GM21367 (cell line): Measurements from ENCODE around the gene IQGAP1.

ENCODE experiments used
- ATAC-seq: cut with Tn5 transposase; IDR thresholded peaks from one replicate; pipeline ENCODE4 v1.9.1; 2021; ENCODE audit not compliant: unreplicated experiment

The IQGAP1 gene

GRCh38 chr15:90365414-90366055 is 22.5 kb upstream of the IQGAP1 start:
- no peak for ATAC-seq

- no peak for ATAC-seq
Observed at GRCh38 chr15:90367576-90367975, 20.5 kb upstream of the IQGAP1 start.

- no peak for ATAC-seq
Observed at GRCh38 chr15:90375071-90375470, 13.0 kb upstream of the IQGAP1 start.

- no peak for ATAC-seq
Observed at GRCh38 chr15:90376789-90377188, 11.3 kb upstream of the IQGAP1 start.

- ATAC-seq: no peak
Observed at GRCh38 chr15:90379263-90379662, 8.8 kb upstream of the IQGAP1 start.

GRCh38 chr15:90381515-90381914 is 6.5 kb upstream of the IQGAP1 start:
- no peak for ATAC-seq

- ATAC-seq: no peak
Observed at GRCh38 chr15:90382320-90382719, 5.7 kb upstream of the IQGAP1 start.

GRCh38 chr15:90386221-90386620 is 1.8 kb upstream of the IQGAP1 start:
- no peak for ATAC-seq

- peak; percentile 38 for ATAC-seq
Observed at GRCh38 chr15:90388462-90389380, 679 bp downstream of the IQGAP1 start.

- no peak for ATAC-seq
Observed at GRCh38 chr15:90389513-90389912, 1.5 kb downstream of the IQGAP1 start.

- ATAC-seq: no peak
Observed at GRCh38 chr15:90393040-90393439, 5.0 kb downstream of the IQGAP1 start.

GRCh38 chr15:90394074-90394473 is 6.0 kb downstream of the IQGAP1 start:
- no peak for ATAC-seq

- no peak for ATAC-seq
Observed at GRCh38 chr15:90394748-90395442, 6.9 kb downstream of the IQGAP1 start.

- ATAC-seq: no peak
Observed at GRCh38 chr15:90396321-90396720, 8.3 kb downstream of the IQGAP1 start.

GRCh38 chr15:90400005-90400758 is 12.1 kb downstream of the IQGAP1 start:
- peak; percentile 9 for ATAC-seq

- peak; percentile 97 for ATAC-seq
Observed at GRCh38 chr15:90400759-90401314, 12.8 kb downstream of the IQGAP1 start.

GRCh38 chr15:90401495-90401894 is 13.5 kb downstream of the IQGAP1 start:
- no peak for ATAC-seq

- no peak for ATAC-seq
Observed at GRCh38 chr15:90402223-90402622, 14.2 kb downstream of the IQGAP1 start.

GRCh38 chr15:90402767-90403166 is 14.7 kb downstream of the IQGAP1 start:
- no peak for ATAC-seq

GRCh38 chr15:90405055-90405607 is 17.1 kb downstream of the IQGAP1 start:
- no peak for ATAC-seq
